Adrenal gland (tissue), 5 donors: ENCODE results near the gene VPS39.

Source experiments
- CTCF ChIP-seq, 6 experiments: fragments of 450-650 bp in 4 of 6; fragments of 200-600 bp in 2 of 6; sonication (generic) in 1 of 6; IDR thresholded peaks; 1 replicate in 5 of 6; 2 replicates in 1 of 6; pipeline versions ENCODE4 v1.5.1 to v1.8.0; 2016 to 2021; ENCODE audit warnings: antibody characterized with exemption in 6 of 6, mild to moderate bottlenecking in 2 of 6, moderate library complexity in 1 of 6
- POLR2A ChIP-seq, 2 donors: fragments of 450-650 bp; IDR thresholded peaks; one replicate each; pipeline ENCODE4 v1.6.1; 2017; ENCODE audit warnings: antibody characterized with exemption in 2 of 2, mild to moderate bottlenecking in 2 of 2, moderate library complexity in 1 of 2
- donor health status: DM: no; HTN: no; CAD: no.

- TF ChIP-seq CTCF (IDR thresholded peaks at IDR 0.05) = no peak
- TF ChIP-seq POLR2A (IDR thresholded peaks at IDR 0.05) = no peak
Observed at GRCh38 chr15:42119446-42119760, 88.7 kb downstream of the VPS39 start.
